SK-N-MC (cell line): ENCODE results near the gene HES4.

Experiments
- EZH2 ChIP-seq: fragments of 200-600 bp; sonication (generic); IDR thresholded peaks from one replicate; pipeline ENCODE4 v1.6.1; 2017; ENCODE audit warnings: antibody characterized with exemption
- POLR2AphosphoS5 ChIP-seq: IDR thresholded peaks from 2 replicates; pipeline ENCODE4 v1.6.1; 2012; ENCODE audit warnings: mild to moderate bottlenecking, low read depth, low read length, borderline replicate concordance

GRCh38 chr1:963301-963651, 36.6 kb downstream of the HES4 start:
- TF ChIP-seq EZH2 (no peak), POLR2AphosphoS5 (no peak)
